Stimulated activated CD4-positive, alpha-beta T cell treated with anti-CD3 and anti-CD28 coated beads, Interleukin-15, amount 100 ng/mL, for 1 hour (primary cell): ENCODE results near the gene CZIB.

ENCODE experiments used
- DNase-seq, 2 donors: peaks; one replicate each; pipeline ENCODE4 v3.0.0-alpha.2; 2020; ENCODE audit warnings: low read depth in 1 of 2, low spot score in 1 of 2

CZIB gene

DNA sequence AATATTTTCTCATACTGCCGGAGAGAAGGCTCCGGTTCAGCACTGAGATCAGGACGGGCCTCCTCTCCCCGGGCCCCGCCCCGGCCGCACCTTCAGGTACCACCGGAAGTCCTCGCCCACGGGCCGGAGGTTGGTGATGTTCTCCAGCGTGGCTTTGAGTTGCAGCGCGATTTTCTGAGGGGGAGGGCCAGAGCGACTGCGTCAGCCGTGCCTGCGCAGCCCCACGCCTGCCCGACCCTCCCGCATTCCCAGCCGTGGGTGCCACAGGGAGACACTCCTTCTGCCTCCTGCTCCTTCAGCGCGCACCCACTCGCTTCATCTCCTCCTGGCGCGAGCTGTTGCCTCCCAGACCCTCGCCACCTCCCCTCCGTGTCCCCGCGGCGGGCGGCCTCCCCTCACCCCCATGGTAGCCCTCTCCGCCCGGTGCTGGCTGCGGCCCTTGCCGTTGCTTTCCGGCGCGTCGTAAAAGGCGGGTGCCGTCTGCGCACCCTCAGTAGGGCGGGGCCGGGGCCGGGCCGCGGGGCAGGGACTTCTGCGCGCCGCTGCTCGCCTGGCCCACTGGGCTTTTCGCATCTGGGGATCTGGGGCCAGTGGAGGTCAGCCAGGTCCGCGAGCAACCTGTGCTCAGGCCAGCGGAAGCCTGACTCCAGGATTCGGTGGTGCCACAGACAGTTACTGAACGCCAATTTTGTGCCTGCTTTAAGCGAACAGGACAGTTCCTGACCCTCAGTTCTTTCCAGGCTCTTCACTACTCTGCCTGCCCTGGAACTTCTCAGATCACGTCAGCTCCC is at the start of gene CZIB:
Gene CZIB (minus strand): TSS at position 464 of the 791 bp plus-strand sequence. CDS start 59 bp downstream, at position 405.
- peak; percentile 86 to 94 for DNase-seq

- DNase-seq, result no peak
Observed at GRCh38 chr1:53270107-53270506, 49.7 kb upstream of the CZIB start.

- DNase-seq, result no peak
Observed at GRCh38 chr1:53267761-53268160, 47.3 kb upstream of the CZIB start.

DNA sequence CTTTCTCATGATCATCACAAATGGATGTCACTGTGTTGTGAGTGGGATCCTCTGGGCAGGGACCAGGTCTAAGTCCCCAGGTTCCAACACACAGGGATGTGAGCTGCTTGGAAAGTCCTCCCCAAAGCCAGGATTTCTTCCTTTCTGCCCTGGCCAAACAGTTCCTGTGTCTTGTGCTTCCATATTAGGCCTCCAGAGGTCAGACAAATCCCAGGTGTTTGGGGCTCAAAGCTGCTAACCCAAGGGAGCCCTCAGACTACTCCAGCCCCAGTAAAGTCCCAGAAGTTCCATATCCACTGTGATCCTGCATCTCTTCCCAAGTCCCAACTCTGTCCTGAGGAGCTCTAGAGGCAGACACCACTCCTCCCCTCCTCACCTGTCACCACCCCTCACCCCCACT is 45.6 kb upstream of the CZIB start:
- no peak for DNase-seq

DNA sequence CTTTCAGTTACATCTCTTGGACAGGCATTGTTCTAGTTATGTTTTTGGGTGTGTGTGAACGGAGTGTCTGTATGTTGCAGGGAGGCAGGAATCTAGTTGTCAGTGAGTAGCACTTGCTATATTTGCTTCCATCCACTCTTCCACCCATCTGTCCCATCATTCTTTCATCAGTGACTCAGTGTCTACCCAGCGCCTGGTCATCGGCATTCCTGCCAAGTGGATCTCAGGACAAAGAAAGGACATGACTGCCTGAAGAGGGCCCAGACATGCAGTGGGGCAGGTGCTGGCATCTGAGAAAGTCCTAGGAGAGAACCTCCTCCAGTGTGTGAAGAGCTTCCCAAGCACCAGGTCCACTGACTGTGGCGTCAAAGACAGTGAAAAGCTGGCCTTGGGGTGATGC is 45.1 kb upstream of the CZIB start:
- no peak for DNase-seq

DNA sequence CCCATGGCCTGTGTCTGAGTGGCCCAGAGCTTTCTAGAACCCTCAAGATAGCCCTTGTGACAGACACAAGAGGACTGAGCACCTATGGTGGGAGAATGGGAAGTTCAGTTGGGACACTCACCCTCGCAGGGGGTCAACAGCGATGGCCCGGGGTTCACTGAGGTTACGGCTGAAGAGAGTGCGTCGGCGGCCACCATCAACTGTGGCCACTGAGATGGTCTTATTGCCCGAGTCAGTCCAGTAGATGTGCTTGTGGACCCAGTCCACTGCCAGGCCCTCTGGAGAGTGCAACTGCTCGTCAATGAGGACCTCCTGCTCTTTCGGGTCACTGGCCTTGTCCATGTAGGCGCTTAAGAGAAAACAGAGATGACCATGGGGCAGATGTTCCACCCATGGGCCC is 43.6 kb upstream of the CZIB start:
- DNase-seq, result no peak

- DNase-seq, result no peak
Observed at GRCh38 chr1:53262000-53262399, 41.6 kb upstream of the CZIB start.

GRCh38 chr1:53260631-53261247 is 40.3 kb upstream of the CZIB start:
- no peak for DNase-seq

GRCh38 chr1:53259932-53260331 is 39.5 kb upstream of the CZIB start:
- no peak for DNase-seq

DNA sequence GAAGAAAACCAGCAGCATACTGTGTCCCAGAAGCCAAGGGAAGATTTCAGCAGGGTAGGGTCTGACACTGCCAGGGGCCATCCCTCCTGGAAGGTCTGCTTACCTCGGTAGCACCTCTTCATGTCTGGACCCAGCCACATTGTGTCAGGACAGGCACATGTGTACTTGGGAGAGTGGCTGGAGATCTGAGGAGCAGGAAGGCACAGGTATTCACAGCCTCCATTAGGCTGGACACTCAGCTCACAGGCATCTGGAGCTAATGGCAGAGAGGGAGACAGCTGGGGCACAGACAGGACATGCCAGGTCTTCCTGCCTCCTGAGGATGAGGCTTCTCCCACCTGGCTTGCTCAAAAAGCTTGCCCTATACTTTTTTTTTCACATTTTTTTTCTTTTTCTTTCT is 37.8 kb upstream of the CZIB start:
- DNase-seq, result no peak

- no peak for DNase-seq
Observed at GRCh38 chr1:53257454-53258081, 37.1 kb upstream of the CZIB start.

GRCh38 chr1:53256511-53257453 is 36.3 kb upstream of the CZIB start:
- DNase-seq, result no peak

DNA sequence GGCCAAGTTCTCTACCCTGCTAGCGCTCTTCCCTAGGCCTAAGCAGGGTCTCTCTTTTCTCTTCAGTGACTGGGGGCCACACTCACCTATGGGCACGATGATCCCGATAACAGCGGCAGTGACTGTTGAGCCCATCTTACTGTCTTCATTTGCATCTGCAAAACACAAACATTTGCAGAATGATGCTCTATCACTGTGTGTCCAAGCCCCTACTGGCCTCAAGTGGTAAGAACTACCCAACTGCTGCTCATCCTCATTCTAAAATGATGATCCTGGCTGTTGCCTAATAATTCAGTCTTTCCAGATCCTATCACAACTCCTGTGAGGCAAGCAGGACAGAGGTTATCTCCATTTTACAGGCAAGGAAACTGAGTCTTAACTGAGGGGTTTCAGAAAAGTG is 34.6 kb upstream of the CZIB start:
- DNase-seq, result no peak

DNA sequence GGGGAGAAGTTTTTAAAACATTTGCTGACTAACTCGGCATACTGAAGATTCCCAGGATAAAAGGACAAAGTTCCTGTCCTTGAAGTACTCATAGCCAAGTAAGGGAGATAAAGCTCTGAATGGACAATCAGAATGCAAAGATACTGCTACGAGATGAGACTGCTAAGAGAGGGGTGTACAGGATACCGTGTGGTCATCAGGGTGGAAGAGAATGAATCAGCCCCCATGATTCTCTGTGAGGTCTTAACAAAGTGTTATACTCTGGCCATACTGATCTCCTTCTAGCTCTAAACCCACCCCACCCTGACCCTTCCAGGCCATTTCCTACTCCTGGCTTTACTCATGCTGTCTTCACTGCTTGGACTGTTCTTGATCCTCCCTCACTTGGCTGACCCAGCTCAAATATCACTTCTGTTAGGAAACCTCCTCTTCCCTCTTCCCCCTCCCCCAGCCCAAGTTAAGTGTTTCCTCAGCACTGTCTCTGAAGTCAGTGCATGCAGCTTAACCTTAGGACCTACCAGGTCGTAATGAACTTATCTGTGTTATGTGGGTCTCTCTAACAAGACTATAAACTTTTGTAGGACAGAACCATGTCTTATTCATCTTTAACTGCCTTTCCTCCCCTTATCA is 33.7 kb upstream of the CZIB start:
- DNase-seq, result no peak

GRCh38 chr1:53250325-53250724 is 29.9 kb upstream of the CZIB start:
- no peak for DNase-seq

- DNase-seq, result no peak
Observed at GRCh38 chr1:53249706-53250105, 29.3 kb upstream of the CZIB start.

DNA sequence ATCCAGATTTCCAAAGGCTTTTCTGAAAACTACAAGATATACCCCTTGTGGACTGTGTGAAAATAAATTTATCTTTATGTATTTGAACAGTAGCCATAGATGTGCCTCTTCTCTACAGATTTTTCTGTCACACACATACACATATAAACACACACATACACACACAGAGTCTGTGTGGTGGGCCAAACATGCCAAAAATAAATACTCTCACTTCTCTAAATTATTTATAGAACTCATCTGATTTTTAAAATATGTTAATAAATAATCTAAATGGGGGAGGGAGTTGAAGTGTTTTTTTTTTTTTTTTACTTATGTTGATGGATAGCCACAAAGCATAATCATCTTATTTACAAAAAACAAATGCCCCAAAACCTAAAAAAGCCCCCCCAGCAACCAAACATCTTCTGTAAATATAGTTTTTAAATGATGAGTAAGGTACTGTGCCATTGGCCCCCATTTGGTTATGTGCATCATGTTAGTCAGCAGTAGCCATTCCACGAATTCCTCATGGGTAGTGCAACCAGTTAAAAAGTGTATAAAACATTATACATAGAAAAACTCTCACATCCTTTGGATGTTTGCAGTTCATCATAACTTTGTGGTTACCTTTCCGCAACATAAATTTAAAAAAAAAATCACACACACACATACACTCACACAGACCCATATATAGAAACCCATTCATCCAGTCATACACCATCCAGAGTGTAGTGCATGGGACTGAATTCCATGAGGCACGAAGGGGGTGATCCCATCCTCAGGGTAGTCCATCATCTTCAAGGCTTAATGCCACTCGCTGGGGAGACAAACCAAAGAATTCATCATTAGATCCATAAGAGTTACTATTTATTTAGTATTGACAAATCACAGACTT is 26.1 kb upstream of the CZIB start:
- DNase-seq, result no peak

DNA sequence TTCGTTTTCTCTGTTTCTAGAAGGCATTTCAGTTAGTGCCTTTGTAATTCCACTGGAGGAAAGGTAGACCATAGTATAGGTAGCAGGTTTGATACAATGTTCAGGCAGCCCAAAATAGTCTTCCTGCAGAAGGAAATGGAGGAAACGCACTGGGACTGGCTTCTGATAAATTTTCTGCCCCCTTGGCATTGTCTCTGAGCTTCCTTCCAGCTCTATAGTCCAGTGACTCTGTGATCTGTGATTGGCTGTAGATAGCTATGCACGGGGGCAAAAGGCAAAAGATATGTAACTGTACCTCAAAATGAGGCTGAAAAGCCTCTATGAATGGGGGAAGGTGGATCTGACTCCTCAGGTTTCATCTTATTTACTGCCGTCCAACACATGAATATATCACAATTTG is 23.7 kb upstream of the CZIB start:
- DNase-seq, result no peak

DNA sequence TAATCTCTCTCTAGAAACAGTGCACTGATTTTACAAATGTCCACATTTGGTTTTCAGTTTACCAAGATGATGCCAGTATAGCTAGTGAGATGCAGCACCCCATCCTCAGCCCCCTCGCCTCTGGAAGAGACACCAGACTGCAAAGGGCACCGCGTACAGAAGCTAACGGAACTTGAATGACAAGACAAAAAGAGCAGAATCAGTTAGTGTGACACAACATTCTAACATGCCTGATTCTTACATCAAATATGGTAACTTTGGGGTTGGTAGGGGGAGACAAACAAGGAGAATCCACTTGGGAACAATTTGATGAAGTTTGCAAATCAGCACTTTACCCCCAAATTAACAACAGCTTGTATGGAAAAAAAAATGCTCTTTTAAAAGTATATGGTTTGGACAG is 21.9 kb upstream of the CZIB start:
- DNase-seq, result no peak

- no peak for DNase-seq
Observed at GRCh38 chr1:53241828-53242227, 21.4 kb upstream of the CZIB start.
